Skeletal muscle satellite cell (primary cell): Measurements from ENCODE around the gene GRWD1.
"Not testable (repeated sequence)": the region's sequence is repeated elsewhere in the genome, so short reads cannot be mapped to it uniquely, and the experiment has no call there.

Experiments
- H3K27me3 ChIP-seq: 2 replicates; pipeline ENCODE4 v1.7.0; 2013; ENCODE audit warnings: low read length; ENCODE audit not compliant: control insufficient read depth, insufficient read depth
- H3K36me3 ChIP-seq: 2 replicates; pipeline ENCODE4 v1.7.0; 2013; ENCODE audit warnings: mild to moderate bottlenecking, control low read depth, low read length; ENCODE audit not compliant: insufficient read depth
- H3K4me1 ChIP-seq: 2 replicates; pipeline ENCODE4 v1.7.0; 2013; ENCODE audit warnings: low read length; ENCODE audit not compliant: control insufficient read depth, insufficient read depth
- H3K4me2 ChIP-seq: 2 replicates; pipeline ENCODE4 v1.7.0; 2013; ENCODE audit warnings: mild to moderate bottlenecking, low read length
- H3K4me3 ChIP-seq: 2 replicates; pipeline ENCODE4 v1.7.0; 2013; ENCODE audit warnings: low read length
- H3K9ac ChIP-seq: 2 replicates; pipeline ENCODE4 v1.7.0; 2013; ENCODE audit warnings: mild to moderate bottlenecking, low read depth, low read length, moderate library complexity
- H3K9me3 ChIP-seq: replicated peaks from 2 replicates; pipeline ENCODE4 v1.7.0; 2013; ENCODE audit warnings: mild to moderate bottlenecking, control low read depth, low read length

GRWD1 gene

GRCh38 chr19:48486706-48487105 lies 40.9 kb downstream of the GRWD1 start:
- H3K27me3 ChIP-seq, H3K36me3 ChIP-seq, H3K4me3 ChIP-seq, H3K4me2 ChIP-seq, H3K9ac ChIP-seq, H3K9me3 ChIP-seq: not testable (repeated sequence)
- peaks cover 24% of the 10 kb centered on the region for H3K4me1 ChIP-seq

- Histone ChIP-seq H3K4me1 (peaks cover 18% of the 10 kb centered on the region), H3K4me3 (peak overlapping the region; percentile 19), H3K4me2 (peak overlapping the region; percentile 68), H3K27me3 (peaks cover 8% of the 10 kb centered on the region), H3K9ac (peak overlapping the region; percentile 6), H3K9me3 (no peaks in the 10 kb centered on the region), H3K36me3 (no peaks in the 10 kb centered on the region)
These were observed 41.8 kb downstream of the GRWD1 start for GRCh38 chr19:48487544-48487943.

- peaks cover 18% of the 10 kb centered on the region for H3K4me1 ChIP-seq
- H3K27me3 ChIP-seq = peaks cover 8% of the 10 kb centered on the region
- H3K9ac ChIP-seq = no peak overlapping the region
- H3K9me3 ChIP-seq = no peaks in the 10 kb centered on the region
- H3K36me3 ChIP-seq = no peaks in the 10 kb centered on the region
- H3K4me2 ChIP-seq = peak overlapping the region; percentile 68
- H3K4me3 ChIP-seq = peak overlapping the region; percentile 50
These were observed 42.2 kb downstream of the GRWD1 start for GRCh38 chr19:48487948-48488347.

GRCh38 chr19:48488478-48488877 lies 42.7 kb downstream of the GRWD1 start:
- not testable (repeated sequence) for H3K27me3 ChIP-seq, H3K36me3 ChIP-seq, H3K9ac ChIP-seq, H3K9me3 ChIP-seq
- Histone ChIP-seq H3K4me1 (peaks cover 18% of the 10 kb centered on the region), H3K4me3 (peak overlapping the region; percentile 50), H3K4me2 (peak overlapping the region; percentile 68)

GRCh38 chr19:48489608-48490216 lies 43.9 kb downstream of the GRWD1 start:
- Histone ChIP-seq H3K9me3 (no peaks in the 10 kb centered on the region), H3K9ac (no peak overlapping the region), H3K4me2 (no peak overlapping the region), H3K4me3 (no peak overlapping the region), H3K27me3 (peaks cover 12% of the 10 kb centered on the region), H3K4me1 (peaks cover 22% of the 10 kb centered on the region), H3K36me3 (no peaks in the 10 kb centered on the region)

- H3K4me3 ChIP-seq = no peak overlapping the region
- H3K4me1 ChIP-seq = peaks cover 21% of the 10 kb centered on the region
- H3K4me2 ChIP-seq = no peak overlapping the region
- H3K9me3 ChIP-seq = no peaks in the 10 kb centered on the region
- no peaks in the 10 kb centered on the region for H3K36me3 ChIP-seq
- H3K9ac ChIP-seq = no peak overlapping the region
- peaks cover 21% of the 10 kb centered on the region for H3K27me3 ChIP-seq
These were observed 45.4 kb downstream of the GRWD1 start for GRCh38 chr19:48490981-48491792.

- Histone ChIP-seq H3K27me3 (peaks cover 23% of the 10 kb centered on the region), H3K4me3 (no peak overlapping the region), H3K9ac (no peak overlapping the region)
These were observed 46.0 kb downstream of the GRWD1 start for GRCh38 chr19:48491793-48492123.

GRCh38 chr19:48492925-48493717 lies 47.3 kb downstream of the GRWD1 start:
- Histone ChIP-seq H3K4me1 (peaks cover 8% of the 10 kb centered on the region), H3K27me3 (peaks cover 35% of the 10 kb centered on the region), H3K9ac (peak overlapping the region; percentile 77), H3K9me3 (no peaks in the 10 kb centered on the region), H3K4me2 (peak overlapping the region; percentile 94), H3K36me3 (no peaks in the 10 kb centered on the region), H3K4me3 (peak overlapping the region; percentile 78)

More at GRCh38 chr19:48491793-48492123, 46.0 kb downstream of the GRWD1 start:
- no peaks in the 10 kb centered on the region for H3K9me3 ChIP-seq
- peaks cover 19% of the 10 kb centered on the region for H3K4me1 ChIP-seq
- no peaks in the 10 kb centered on the region for H3K36me3 ChIP-seq
- H3K4me2 ChIP-seq = no peak overlapping the region

GRCh38 chr19:48493718-48494401 lies 48.1 kb downstream of the GRWD1 start:
- Histone ChIP-seq H3K4me2 (peak overlapping the region; percentile 94), H3K9me3 (no peaks in the 10 kb centered on the region), H3K27me3 (peaks cover 39% of the 10 kb centered on the region), H3K36me3 (no peaks in the 10 kb centered on the region), H3K4me3 (peak overlapping the region; percentile 78), H3K9ac (peak overlapping the region; percentile 77), H3K4me1 (peaks cover 4% of the 10 kb centered on the region)

- peaks cover 42% of the 10 kb centered on the region for H3K27me3 ChIP-seq
- H3K36me3 ChIP-seq = no peaks in the 10 kb centered on the region
- H3K9me3 ChIP-seq = no peaks in the 10 kb centered on the region
- no peak overlapping the region for H3K4me2 ChIP-seq
- H3K4me1 ChIP-seq = peaks cover 4% of the 10 kb centered on the region
- no peak overlapping the region for H3K4me3 ChIP-seq
- H3K9ac ChIP-seq = no peak overlapping the region
These were observed 49.6 kb downstream of the GRWD1 start for GRCh38 chr19:48495396-48495795.
